Dermis microvascular lymphatic vessel endothelial cell (primary cell): Measurements from ENCODE around the gene KRT7. TPM values are rescaled to one million over a fixed set of nuclear protein-coding genes. Genes with fewer than 3 reads are reported as not detected.

ENCODE experiments used
- total RNA-seq: library from RNA; depleted of rRNA; stranded (reverse); fragments of >200 nt; gene quantifications from 2 replicates; pipeline ENCODE4 v1.2.1, GENCODE V29; 2014

The KRT7 gene
- total RNA-seq, 1 donor from 2014 or later = 52.2 TPM

Other genes starting within 250 kb of the KRT7 start
- gene TAMALIN, start 226.3 kb upstream of the KRT7 start, total RNA-seq = 19.4 and 34.0 TPM in 2 replicates
- gene NR4A1, start 181.8 kb upstream of the KRT7 start, total RNA-seq = 0.77 and 1.1 TPM in 2 replicates
- 52.8 and 58.3 TPM in 2 replicates for gene ATG101, start 163.3 kb upstream of the KRT7 start, total RNA-seq
- under 0.01 TPM in 2 replicates for gene SMIM41, start 153.5 kb upstream of the KRT7 start, total RNA-seq
- gene KRT80, start 41.2 kb upstream of the KRT7 start, total RNA-seq = 0.13 and 0.39 TPM in 2 replicates
- under 0.01 TPM in 1 of 2 replicates, not detected in the other for gene KRT86, start 41.4 kb downstream of the KRT7 start, total RNA-seq
- gene KRT81, start 58.3 kb downstream of the KRT7 start, total RNA-seq = 0.13 TPM in 1 of 2 replicates, not detected in the other
- gene KRT83, start 88.2 kb downstream of the KRT7 start, total RNA-seq = not detected in 2 replicates
- not detected in 2 replicates for gene KRT85, start 134.2 kb downstream of the KRT7 start, total RNA-seq
- gene KRT84, start 152.4 kb downstream of the KRT7 start, total RNA-seq = not detected in 2 replicates
- gene KRT82, start 173.1 kb downstream of the KRT7 start, total RNA-seq = not detected in 2 replicates
- gene KRT75, start 201.1 kb downstream of the KRT7 start, total RNA-seq = not detected in 2 replicates
- not detected in 2 replicates for gene KRT6B, start 218.9 kb downstream of the KRT7 start, total RNA-seq
- gene KRT6C, start 240.6 kb downstream of the KRT7 start, total RNA-seq = not detected in 2 replicates